ENCODE data around the gene NOS3.
A peak's percentile ranks its signal among the peaks of the same experiment; 100 is the strongest.
"Not testable (repeated sequence)": the region's sequence is repeated elsewhere in the genome, so short reads cannot be mapped to it uniquely, and the experiment has no call there.

Gene NOS3

GRCh38 chr7:151038951-151039849 lies 48.4 kb downstream of the NOS3 start:
- Histone ChIP-seq H3K27me3 (ENCODE audit: insufficient read depth, poor library complexity, severe bottlenecking) (no peaks in the 10 kb centered on the region), H3K27ac (ENCODE audit: poor library complexity, severe bottlenecking) (peak overlapping the region; percentile 80), H3K4me3 (ENCODE audit: severe bottlenecking) (no peak overlapping the region), H3K4me1 (ENCODE audit: insufficient read depth, poor library complexity, severe bottlenecking) (peaks cover 14% of the 10 kb centered on the region), H3K36me3 (ENCODE audit: low read depth) (no peaks in the 10 kb centered on the region), H3K9me3 (ENCODE audit: severe bottlenecking) (no peaks in the 10 kb centered on the region)
- no peak for TF ChIP-seq CTCF (IDR thresholded peaks at IDR 0.05; ENCODE audit: poor library complexity, severe bottlenecking)
- peak; percentile 79 for ATAC-seq (ENCODE audit: low read depth)
- DNase-seq (ENCODE audit: low spot score) = peak; percentile 89

GRCh38 chr7:151039850-151040548 lies 49.2 kb downstream of the NOS3 start:
- Histone ChIP-seq H3K27me3 (ENCODE audit: insufficient read depth, poor library complexity, severe bottlenecking) (no peaks in the 10 kb centered on the region), H3K27ac (ENCODE audit: poor library complexity, severe bottlenecking) (peak overlapping the region; percentile 80), H3K9me3 (ENCODE audit: severe bottlenecking) (no peaks in the 10 kb centered on the region), H3K36me3 (ENCODE audit: low read depth) (no peaks in the 10 kb centered on the region), H3K4me1 (ENCODE audit: insufficient read depth, poor library complexity, severe bottlenecking) (peaks cover 14% of the 10 kb centered on the region), H3K4me3 (ENCODE audit: severe bottlenecking) (no peak overlapping the region)
- DNase-seq (ENCODE audit: low spot score) (no peak), ATAC-seq (ENCODE audit: low read depth) (no peak)
- TF ChIP-seq CTCF (IDR thresholded peaks at IDR 0.05; ENCODE audit: poor library complexity, severe bottlenecking) = no peak

- Histone ChIP-seq H3K4me3 (ENCODE audit: severe bottlenecking) (no peak overlapping the region), H3K36me3 (ENCODE audit: low read depth) (no peaks in the 10 kb centered on the region), H3K9me3 (ENCODE audit: severe bottlenecking) (no peaks in the 10 kb centered on the region), H3K27me3 (ENCODE audit: insufficient read depth, poor library complexity, severe bottlenecking) (no peaks in the 10 kb centered on the region), H3K4me1 (ENCODE audit: insufficient read depth, poor library complexity, severe bottlenecking) (peaks cover 14% of the 10 kb centered on the region), H3K27ac (ENCODE audit: poor library complexity, severe bottlenecking) (no peak overlapping the region)
- DNase-seq (ENCODE audit: low spot score) (no peak), ATAC-seq (ENCODE audit: low read depth) (no peak)
- no peak for TF ChIP-seq CTCF (IDR thresholded peaks at IDR 0.05; ENCODE audit: poor library complexity, severe bottlenecking)
Observed at GRCh38 chr7:151040616-151041375, 50.0 kb downstream of the NOS3 start.

GRCh38 chr7:151043449-151043848 lies 52.6 kb downstream of the NOS3 start:
- not testable (repeated sequence) for ATAC-seq (ENCODE audit: low read depth); H3K4me3 ChIP-seq (ENCODE audit: severe bottlenecking); H3K27ac ChIP-seq (ENCODE audit: poor library complexity, severe bottlenecking); H3K27me3 ChIP-seq (ENCODE audit: insufficient read depth, poor library complexity, severe bottlenecking); H3K9me3 ChIP-seq (ENCODE audit: severe bottlenecking); H3K36me3 ChIP-seq (ENCODE audit: low read depth); DNase-seq (ENCODE audit: low spot score)
- peaks cover 14% of the 10 kb centered on the region for H3K4me1 ChIP-seq (ENCODE audit: insufficient read depth, poor library complexity, severe bottlenecking)

- Histone ChIP-seq H3K27me3 (ENCODE audit: insufficient read depth, poor library complexity, severe bottlenecking) (no peaks in the 10 kb centered on the region), H3K9me3 (ENCODE audit: severe bottlenecking) (no peaks in the 10 kb centered on the region), H3K36me3 (ENCODE audit: low read depth) (no peaks in the 10 kb centered on the region), H3K4me3 (ENCODE audit: severe bottlenecking) (no peak overlapping the region), H3K4me1 (ENCODE audit: insufficient read depth, poor library complexity, severe bottlenecking) (peaks cover 9% of the 10 kb centered on the region), H3K27ac (ENCODE audit: poor library complexity, severe bottlenecking) (no peak overlapping the region)
- DNase-seq (ENCODE audit: low spot score) = no peak
- no peak for TF ChIP-seq CTCF (IDR thresholded peaks at IDR 0.05; ENCODE audit: poor library complexity, severe bottlenecking)
- ATAC-seq (ENCODE audit: low read depth) = no peak
Observed at GRCh38 chr7:151043959-151044358, 53.1 kb downstream of the NOS3 start.

All from RWPE2 (cell line).